Stimulated activated CD8-positive, alpha-beta memory T cell treated with anti-CD3 and anti-CD28 coated beads, Interleukin-4, amount 100 ng/mL, for 24 hours (primary cell): Measurements from ENCODE around the gene E2F4.

ENCODE experiments used
- DNase-seq: peaks from one replicate; pipeline ENCODE4 v3.0.0-alpha.2; 2020; ENCODE audit warnings: low read depth

Gene E2F4

GRCh38 chr16:67208154-67208896 is 16.4 kb downstream of the E2F4 start:
- no peak for DNase-seq

- no peak for DNase-seq
Observed at GRCh38 chr16:67209565-67209964, 17.6 kb downstream of the E2F4 start.

GRCh38 chr16:67210069-67210937 is 18.3 kb downstream of the E2F4 start:
- DNase-seq, result no peak

- no peak for DNase-seq
Observed at GRCh38 chr16:67211674-67212073, 19.7 kb downstream of the E2F4 start.

GRCh38 chr16:67212766-67213165 is 20.8 kb downstream of the E2F4 start:
- DNase-seq, result no peak

- DNase-seq, result no peak
Observed at GRCh38 chr16:67213197-67214019, 21.5 kb downstream of the E2F4 start.

- no peak for DNase-seq
Observed at GRCh38 chr16:67215706-67216105, 23.8 kb downstream of the E2F4 start.

GRCh38 chr16:67216612-67217490 is 24.9 kb downstream of the E2F4 start:
- DNase-seq, result no peak

GRCh38 chr16:67223992-67224391 is 32.0 kb downstream of the E2F4 start:
- DNase-seq, result no peak

GRCh38 chr16:67226295-67226803 is 34.4 kb downstream of the E2F4 start:
- DNase-seq, result no peak

GRCh38 chr16:67226804-67227566 is 35.0 kb downstream of the E2F4 start, which contains the start of gene TMEM208:
Gene TMEM208 (plus strand): TSS chr16:67227130. CDS start chr16:67227219, 89 bp downstream.
- peak; percentile 96 for DNase-seq

GRCh38 chr16:67227567-67227921 is 35.6 kb downstream of the E2F4 start:
- no peak for DNase-seq

GRCh38 chr16:67228034-67228785 is 36.3 kb downstream of the E2F4 start:
- DNase-seq, result no peak

- DNase-seq, result no peak
Observed at GRCh38 chr16:67228905-67229304, 37.0 kb downstream of the E2F4 start.

- no peak for DNase-seq
Observed at GRCh38 chr16:67229906-67230808, 38.2 kb downstream of the E2F4 start.

- no peak for DNase-seq
Observed at GRCh38 chr16:67230809-67231660, 39.1 kb downstream of the E2F4 start.

GRCh38 chr16:67233596-67233995 is 41.6 kb downstream of the E2F4 start:
- DNase-seq, result no peak

GRCh38 chr16:67234180-67234597 is 42.2 kb downstream of the E2F4 start:
- DNase-seq, result no peak
